Endothelial cell of umbilical vein (primary cell): ENCODE results near the gene SMARCA4. TPM values are rescaled to one million over a fixed set of nuclear protein-coding genes. Genes with fewer than 3 reads are reported as not detected.

Experiments
- BruUV-seq: library from RNA; stranded (reverse); fragments of 400-500 nt; replicated peaks from 2 replicates; lab custom pipeline; 2021; lab: Mats Ljungman, UMichigan
- CTCF ChIA-PET: fragments of 300-600, 350-600 bp; sonication (Branson Sonifier 250); formaldehyde crosslinking; loops from one replicate; lab custom pipeline; 2021; ENCODE audit warnings: antibody characterized with exemption, inconsistent platforms; lab: Charles Lee
- POLR2A ChIA-PET: fragments of 300-600, 350-600 bp; sonication (Branson Sonifier 250); formaldehyde crosslinking; loops from one replicate; lab custom pipeline; 2021; ENCODE audit warnings: antibody characterized with exemption, inconsistent platforms; lab: Charles Lee
- DNase-seq: peaks from one replicate; pipeline ENCODE4 v3.0.0-alpha.2; 2011; ENCODE audit warnings: low read depth, low spot score
- FAIRE-seq: peaks from 2 replicates; lab custom pipeline; 2011; peaks lifted over from hg19 to GRCh38; lab: Jason Lieb, UNC
- H2AFZ ChIP-seq: 2 replicates; pipeline ENCODE4 v1.6.0; 2012; ENCODE audit warnings: low read depth, low read length, control low read depth, inconsistent platforms
- H3K27ac ChIP-seq: 2 replicates; pipeline ENCODE4 v1.5.1; 2011; ENCODE audit warnings: low read depth, mild to moderate bottlenecking, control low read depth, low read length, moderate library complexity; ENCODE audit not compliant: insufficient read depth
- H3K27me3 ChIP-seq, 2 experiments: 2 replicates each; pipeline versions ENCODE4 v1.6.0 to v1.6.1; 2011; ENCODE audit warnings: low read length in 2 of 2, mixed read lengths in 1 of 2; ENCODE audit not compliant: control insufficient read depth in 2 of 2, insufficient read depth in 2 of 2
- H3K36me3 ChIP-seq, 2 experiments: 2 replicates in 1 of 2; 3 replicates in 1 of 2; pipeline ENCODE4 v1.5.1; 2011; ENCODE audit warnings: low read length in 2 of 2, mild to moderate bottlenecking in 1 of 2, moderate library complexity in 1 of 2; ENCODE audit not compliant: control insufficient read depth in 2 of 2, insufficient read depth in 2 of 2; ENCODE audit errors: extremely low read depth in 1 of 2
- H3K4me1 ChIP-seq: 3 replicates; pipeline ENCODE4 v1.5.1; 2011; ENCODE audit warnings: mild to moderate bottlenecking, low read length; ENCODE audit not compliant: control insufficient read depth, insufficient read depth; ENCODE audit errors: extremely low read depth
- H3K4me2 ChIP-seq: 2 replicates; pipeline ENCODE4 v1.6.1; 2011; ENCODE audit warnings: low read length, control low read depth, mixed read lengths; ENCODE audit not compliant: insufficient read depth
- H3K4me3 ChIP-seq, 3 experiments: fragments of 200-600 bp in 1 of 3; sonication (generic), shearing (Covaris generic) in 1 of 3; replicated peaks in 1 of 3; 2 replicates each; pipeline ENCODE4 v1.5.1; 2011 to 2016; ENCODE audit warnings: control low read depth in 3 of 3, low read length in 3 of 3, mild to moderate bottlenecking in 2 of 3, inconsistent platforms in 1 of 3, low read depth in 1 of 3, moderate library complexity in 1 of 3; ENCODE audit not compliant: insufficient read depth in 1 of 3
- H3K79me2 ChIP-seq: 2 replicates; pipeline ENCODE4 v1.6.0; 2012; ENCODE audit warnings: low read length, inconsistent platforms; ENCODE audit not compliant: control insufficient read depth, insufficient read depth
- H3K9ac ChIP-seq: replicated peaks from 2 replicates; pipeline ENCODE3; 2011; ENCODE audit warnings: low read length, control low read depth; ENCODE audit not compliant: insufficient read depth; ENCODE audit errors: extremely low read depth
- H3K9me1 ChIP-seq: replicated peaks from 3 replicates; pipeline ENCODE4 v1.6.0; 2011; ENCODE audit warnings: mild to moderate bottlenecking, low read length; ENCODE audit not compliant: control insufficient read depth, insufficient read depth; ENCODE audit errors: extremely low read depth
- H3K9me3 ChIP-seq: replicated peaks from 2 replicates; pipeline ENCODE4 v1.5.1; 2012; ENCODE audit warnings: low read length, inconsistent platforms; ENCODE audit not compliant: control insufficient read depth, insufficient read depth
- H4K20me1 ChIP-seq: replicated peaks from 2 replicates; pipeline ENCODE3; 2011; ENCODE audit warnings: mild to moderate bottlenecking, low read length; ENCODE audit not compliant: control insufficient read depth, insufficient read depth; ENCODE audit errors: extremely low read depth
- CTCF ChIP-seq, 2 donors: IDR thresholded peaks; 1 replicate in 1 of 2; 2 replicates in 1 of 2; pipeline ENCODE4 v1.5.1; 2011; ENCODE audit warnings: low read length in 2 of 2, mild to moderate bottlenecking in 2 of 2, moderate library complexity in 2 of 2, control low read depth in 1 of 2, inconsistent platforms in 1 of 2, low read depth in 1 of 2; ENCODE audit not compliant: insufficient read depth in 1 of 2; ENCODE audit errors: extremely low read depth in 1 of 2
- EZH2 ChIP-seq: IDR thresholded peaks from 2 replicates; pipeline ENCODE4 v1.6.1; 2012; ENCODE audit warnings: borderline replicate concordance, low read depth, mild to moderate bottlenecking, moderate library complexity, low read length, inconsistent platforms; ENCODE audit not compliant: severe bottlenecking
- JUN ChIP-seq: IDR thresholded peaks from 2 replicates; pipeline ENCODE4 v1.6.1; 2011; ENCODE audit warnings: borderline replicate concordance, low read depth; ENCODE audit not compliant: insufficient read length, insufficient read depth
- MAX ChIP-seq: IDR thresholded peaks from 2 replicates; pipeline ENCODE4 v1.6.1; 2011; ENCODE audit not compliant: insufficient read depth, insufficient read length
- MYC ChIP-seq: IDR thresholded peaks from one replicate; pipeline ENCODE4 v1.6.1; 2011; ENCODE audit warnings: mild to moderate bottlenecking, low read depth, low read length
- POLR2A ChIP-seq: IDR thresholded peaks from 2 replicates; pipeline ENCODE4 v1.6.1; 2012; ENCODE audit warnings: low read depth, mild to moderate bottlenecking, control low read depth, low read length
- POLR2AphosphoS5 ChIP-seq: IDR thresholded peaks from 2 replicates; pipeline ENCODE4 v1.6.1; 2012; ENCODE audit warnings: low read depth, mild to moderate bottlenecking, control low read depth, low read length, moderate library complexity; ENCODE audit not compliant: insufficient read depth
- dilution Hi-C: fragments of 300-500 bp; cut with MboI; formaldehyde crosslinking; loops from one replicate; pipeline ENCODE4 v1.15.0; 2019; ENCODE audit warnings: low sequenced_read_pairs; ENCODE audit not compliant: extremely low pct_ligation_motif_present
- intact Hi-C: fragments of 100-400 bp; cut with micrococcal nuclease; formaldehyde crosslinking; loops from one replicate; pipeline ENCODE4 v1.10.0; 2022
- polyA plus RNA-seq, 4 experiments: library from polyadenylated mRNA; depleted of rRNA in 3 of 4; stranded (reverse) in 3 of 4; unstranded in 1 of 4; fragments of >200 nt; gene quantifications; 2 replicates each; pipeline versions ENCODE4 v1.2.1 to v1.2.3, GENCODE V29; 2011 to 2012; ENCODE audit warnings: missing spikeins in 1 of 4
- total RNA-seq: library from RNA; stranded (reverse); gene quantifications from 2 replicates; pipeline ENCODE4 v1.2.3, GENCODE V29; 2021

SMARCA4 gene
- total and polyA plus RNA-seq, 2 donors (not counting 3 experiments of a cell fraction or from before 2014, with no cell fraction given): 65.0 to 177 TPM

- ChIA-PET POLR2A (no interaction called here), CTCF (interaction anchor here (1.0 to 2.7 kb wide), 4 partner anchors 11 to 78 kb away, joined by 3 to 15 read pairs (median 6); partner anchors contain the start of gene LDLR)
- H3K27ac ChIP-seq: peak overlapping the region; percentile 9
- no peak overlapping the region for H3K4me3 ChIP-seq
- no peak overlapping the region for H3K9ac ChIP-seq
- H3K27me3 ChIP-seq: no peaks in the 10 kb centered on the region
- H3K4me2 ChIP-seq: no peak overlapping the region
- TF ChIP-seq POLR2A: no peak
- TF ChIP-seq MYC: no peak
- TF ChIP-seq EZH2: no peak
- TF ChIP-seq CTCF (IDR thresholded peaks at IDR 0.05; ENCODE audit: extremely low read depth in 1 of 2, insufficient read depth in 1 of 2, low read depth in 1 of 2, low read length in 2 of 2): no peak
- H2AFZ ChIP-seq: no peak overlapping the region
- peaks cover 7 to 16% of the 10 kb centered on the region in 2 experiments for H3K36me3 ChIP-seq
- H3K9me1 ChIP-seq: no peaks in the 10 kb centered on the region
- no peaks in the 10 kb centered on the region for H3K9me3 ChIP-seq
- FAIRE-seq: no peak
- intact Hi-C loops (no loop called here), dilution Hi-C loops (no loop called here)
- H4K20me1 ChIP-seq: peaks cover 5% of the 10 kb centered on the region
- BruUV-seq: no TSS peak
- H3K4me1 ChIP-seq: peaks cover 27% of the 10 kb centered on the region
- peak; percentile 34 for DNase-seq
- peaks cover 83% of the 10 kb centered on the region for H3K79me2 ChIP-seq
Observed at GRCh38 chr19:11100049-11100448, 139.2 kb downstream of the SMARCA4 start.

GRCh38 chr19:11101057-11101456 lies 140.2 kb downstream of the SMARCA4 start:
- Histone ChIP-seq H2AFZ (no peak overlapping the region), H3K79me2 (peaks cover 82% of the 10 kb centered on the region)

More at GRCh38 chr19:11101057-11101456, 140.2 kb downstream of the SMARCA4 start:
- BruUV-seq: no TSS peak
- ChIA-PET CTCF (interaction anchor here (0.6 to 2.7 kb wide), 4 partner anchors 9 to 66 kb away, joined by 3 to 15 read pairs (median 6); partner anchors contain the start of gene LDLR), POLR2A (no interaction called here)
- dilution Hi-C loops: no loop called here
- Histone ChIP-seq H3K4me3 (no peak overlapping the region), H3K9me3 (no peaks in the 10 kb centered on the region), H3K4me1 (peaks cover 19% of the 10 kb centered on the region), H3K36me3 (peaks cover 10 to 26% of the 10 kb centered on the region in 2 experiments), H3K4me2 (no peak overlapping the region), H3K27ac (no peak overlapping the region), H3K9ac (no peak overlapping the region), H3K9me1 (no peaks in the 10 kb centered on the region), H3K27me3 (no peaks in the 10 kb centered on the region), H4K20me1 (peaks cover 5% of the 10 kb centered on the region)
- intact Hi-C loops: no loop called here
- FAIRE-seq: no peak
- DNase-seq: no peak
- TF ChIP-seq MYC: no peak
- no peak for TF ChIP-seq POLR2AphosphoS5
- no peak for TF ChIP-seq EZH2
- TF ChIP-seq CTCF (IDR thresholded peaks at IDR 0.05; ENCODE audit: extremely low read depth in 1 of 2, insufficient read depth in 1 of 2, low read depth in 1 of 2, low read length in 2 of 2): no peak
- TF ChIP-seq MAX: no peak
- no peak for TF ChIP-seq POLR2A
- TF ChIP-seq JUN: no peak
